GM12878 (cell line): ENCODE results near the gene DCPS. TPM values are rescaled to one million over a fixed set of nuclear protein-coding genes. Genes with fewer than 3 reads are reported as not detected.

Experiments used
- ATAC-seq: fragments of 200-7000 bp; cut with Tn5 transposase; 3 replicates; pipeline ENCODE4 v1.9.1; 2020; ENCODE audit warnings: mild to moderate bottlenecking, moderate library complexity
- BruUV-seq: library from RNA; stranded (reverse); fragments of 400-500 nt; replicated peaks from 2 replicates; lab custom pipeline; 2021; lab: Mats Ljungman, UMichigan
- CTCF ChIA-PET: fragments of 300-600 bp; sonication (Branson Sonifier 250); formaldehyde crosslinking; extraction: SDS; loops from one replicate; lab custom pipeline; 2021; ENCODE audit warnings: inconsistent platforms; lab: Yijun Ruan, JAX
- POLR2A ChIA-PET: fragments of 350-600 bp; formaldehyde crosslinking; extraction: SDS; loops from one replicate; lab custom pipeline; 2021; ENCODE audit warnings: inconsistent platforms; lab: Charles Lee
- RAD21 ChIA-PET: fragments of 300-600 bp; sonication (Branson Sonifier 250); formaldehyde crosslinking; loops from one replicate; lab custom pipeline; 2023; ENCODE audit warnings: antibody characterized with exemption; ENCODE audit not compliant: unreplicated experiment; lab: Charles Lee
- SMC1A ChIA-PET: fragments of 300-600 bp; sonication (Branson Sonifier 250); formaldehyde crosslinking; loops from one replicate; lab custom pipeline; 2023; ENCODE audit not compliant: unreplicated experiment, uncharacterized antibody; lab: Charles Lee
- DNase-seq: peaks from one replicate; pipeline ENCODE4 v3.0.0-alpha.2; 2011; ENCODE audit warnings: low read depth, low spot score
- FAIRE-seq: peaks from 3 replicates; lab custom pipeline; 2011; peaks lifted over from hg19 to GRCh38; lab: Jason Lieb, UNC
- H2AFZ ChIP-seq: 2 replicates; pipeline ENCODE4 v1.6.0; 2011; ENCODE audit warnings: low read depth, low read length, control low read depth; ENCODE audit not compliant: control insufficient read depth
- H3K27ac ChIP-seq: 2 replicates; pipeline ENCODE4 v1.5.1; 2011; ENCODE audit warnings: control low read depth; ENCODE audit not compliant: control insufficient read depth, insufficient read depth
- H3K27me3 ChIP-seq, 2 experiments: replicated peaks in 1 of 2; 2 replicates each; pipeline versions ENCODE4 v1.6.0 to v1.6.1; 2011; ENCODE audit warnings: low read length in 1 of 2; ENCODE audit not compliant: control insufficient read depth in 2 of 2, insufficient read depth in 2 of 2
- H3K36me3 ChIP-seq, 2 experiments: 2 replicates each; pipeline ENCODE4 v1.5.1; 2011; ENCODE audit warnings: low read length in 1 of 2; ENCODE audit not compliant: control insufficient read depth in 2 of 2, insufficient read depth in 2 of 2
- H3K4me1 ChIP-seq: 2 replicates; pipeline ENCODE4 v1.6.1; 2011; ENCODE audit warnings: mild to moderate bottlenecking, low read length, moderate library complexity, mixed read lengths; ENCODE audit not compliant: control insufficient read depth, insufficient read depth
- H3K4me2 ChIP-seq: 2 replicates; pipeline ENCODE4 v1.6.0; 2011; ENCODE audit warnings: control low read depth; ENCODE audit not compliant: control insufficient read depth, insufficient read depth
- H3K4me3 ChIP-seq: fragments of 200-600 bp; sonication (generic); 2 replicates; pipeline ENCODE4 v1.5.1; 2016
- H3K79me2 ChIP-seq: 2 replicates; pipeline ENCODE4 v1.6.0; 2011; ENCODE audit warnings: low read length; ENCODE audit not compliant: control insufficient read depth, insufficient read depth
- H3K9ac ChIP-seq: 2 replicates; pipeline ENCODE4 v1.8.0; 2011; ENCODE audit warnings: low read length, control low read depth, mixed read lengths; ENCODE audit not compliant: control insufficient read depth, insufficient read depth
- H3K9me3 ChIP-seq: replicated peaks from 3 replicates; pipeline ENCODE4 v1.5.1; 2011; ENCODE audit warnings: mild to moderate bottlenecking, low read length; ENCODE audit not compliant: control insufficient read depth, insufficient read depth
- H4K20me1 ChIP-seq: 2 replicates; pipeline ENCODE4 v1.6.0; 2011; ENCODE audit not compliant: control insufficient read depth, insufficient read depth
- CBFB ChIP-seq: IDR thresholded peaks from 2 replicates; pipeline ENCODE4 v1.6.1; 2016; ENCODE audit warnings: antibody characterized with exemption, low read depth
- CEBPB ChIP-seq, 2 experiments: fragments of 150-350 bp in 1 of 2; IDR thresholded peaks; 2 replicates each; pipeline ENCODE4 v1.6.1; 2012 to 2014; ENCODE audit warnings: low read depth in 2 of 2, low read length in 2 of 2, borderline replicate concordance in 1 of 2, inconsistent platforms in 1 of 2
- CHD2 ChIP-seq: IDR thresholded peaks from 2 replicates; pipeline ENCODE4 v1.6.1; 2011; ENCODE audit warnings: low read depth, low read length, improper control_type of control experiment, borderline replicate concordance
- E2F4 ChIP-seq: IDR thresholded peaks from 2 replicates; pipeline ENCODE4 v1.6.1; 2012; ENCODE audit warnings: low read depth, low read length, improper control_type of control experiment
- HSF1 ChIP-seq: fragments of 150-350 bp; IDR thresholded peaks from 2 replicates; pipeline ENCODE4 v1.6.1; 2014; ENCODE audit warnings: mild to moderate bottlenecking, low read depth, low read length
- IKZF1 ChIP-seq: fragments of 450-650 bp; conservative IDR thresholded peaks from 2 replicates; pipeline ENCODE4 v1.6.1; 2017; ENCODE audit warnings: antibody characterized with exemption, mild to moderate bottlenecking
- JUND ChIP-seq: IDR thresholded peaks from 2 replicates; pipeline ENCODE4 v1.6.1; 2012; ENCODE audit warnings: low read depth, mild to moderate bottlenecking, low read length, improper control_type of control experiment, moderate library complexity
- PML ChIP-seq: IDR thresholded peaks from 2 replicates; pipeline ENCODE4 v1.6.1; 2012; ENCODE audit warnings: low read length, inconsistent platforms
- POLR2A ChIP-seq: IDR thresholded peaks from 2 replicates; pipeline ENCODE4 v1.6.1; 2011; ENCODE audit warnings: low read depth, mild to moderate bottlenecking, low read length
- RAD21 ChIP-seq: IDR thresholded peaks from 2 replicates; pipeline ENCODE4 v1.6.1; 2011; ENCODE audit warnings: mild to moderate bottlenecking, low read depth, low read length, moderate library complexity; ENCODE audit not compliant: insufficient read depth
- SIX5 ChIP-seq: IDR thresholded peaks from 2 replicates; pipeline ENCODE4 v1.6.1; 2011; ENCODE audit warnings: mild to moderate bottlenecking, low read depth, low read length, moderate library complexity; ENCODE audit not compliant: severe bottlenecking
- ZNF274 ChIP-seq: IDR thresholded peaks from one replicate; pipeline ENCODE4 v1.8.0; 2011; ENCODE audit not compliant: insufficient read length, insufficient read depth
- WGBS: methylation state at CpG from one replicate; pipeline ENCODE4 v1.1.6; 2016; ENCODE audit warnings: low lambda C conversion rate; ENCODE audit not compliant: insufficient replicate concordance, insufficient coverage; ENCODE audit errors: missing lambda C conversion rate; 5-methylcytosine and 5-hydroxymethylcytosine counted together
- in situ Hi-C: fragments of 300-500 bp; cut with MboI; formaldehyde crosslinking; loops from 9 replicates; pipeline ENCODE4 v1.14.3; 2018; ENCODE audit warnings: mixed read lengths
- intact Hi-C: fragments of 100-400 bp; cut with micrococcal nuclease; formaldehyde crosslinking; loops from one replicate; pipeline ENCODE4 v1.14.2; 2022; ENCODE audit not compliant: unreplicated experiment
- polyA plus RNA-seq, 11 experiments: library from polyadenylated mRNA; depleted of rRNA in 4 of 11; unstranded in 6 of 11; stranded (reverse) in 5 of 11; fragments of >200 nt; fragmentation: Nextera tagmentation in 4 of 11; fragmentation: Illumina TruSeq in 1 of 11; extraction: Ambion mirVana in 4 of 11; extraction: Trizol in 1 of 11; gene quantifications; 1 replicate in 1 of 11; 2 replicates in 10 of 11; pipeline versions ENCODE4 v1.2.1 to v1.2.3, GENCODE V29; 2011 to 2016; ENCODE audit warnings: inconsistent platforms in 2 of 11, missing spikeins in 2 of 11, low read depth in 1 of 11
- total RNA-seq, 4 experiments: library from RNA; depleted of rRNA in 3 of 4; stranded (reverse); fragments of >200 nt in 3 of 4; fragmentation: Illumina TruSeq in 1 of 4; extraction: Trizol in 1 of 4; gene quantifications; 2 replicates each; pipeline versions ENCODE4 v1.2.1 to v1.2.3, GENCODE V29; 2013 to 2021
- TF ChIP-seq, protein P1 (sequence below): fragments of 450-650 bp; IDR thresholded peaks from 2 replicates; pipeline ENCODE4 v1.6.1; 2016; ENCODE audit warnings: mild to moderate bottlenecking
- TF ChIP-seq, protein P2 (sequence below): IDR thresholded peaks from 2 replicates; pipeline ENCODE4 v1.6.1; 2011; ENCODE audit warnings: borderline replicate concordance, low read depth, mild to moderate bottlenecking, moderate library complexity, mixed read lengths, low read length; ENCODE audit not compliant: insufficient read depth; ENCODE audit errors: extremely low read length
- TF ChIP-seq, protein P3 (sequence below): fragments of 450-650 bp; IDR thresholded peaks from 2 replicates; pipeline ENCODE4 v1.6.1; 2017; ENCODE audit warnings: mild to moderate bottlenecking

Gene DCPS
- total and polyA plus RNA-seq, 10 of the 15 experiments (the other 5 are each of a cell fraction or from before 2014, with no cell fraction given) = 23.5 to 101 (median 67.4) TPM

- TF ChIP-seq CBFB (no peak), POLR2A (no peak), ZNF274 (no peak), RAD21 (no peak), IKZF1 (no peak), PML (no peak), CEBPB (IDR thresholded peaks at IDR 0.05; ENCODE audit: borderline replicate concordance in 1 of 2, low read depth in 2 of 2, low read length in 2 of 2) (no peak), E2F4 (no peak)
- TF ChIP-seq, protein P1, sequence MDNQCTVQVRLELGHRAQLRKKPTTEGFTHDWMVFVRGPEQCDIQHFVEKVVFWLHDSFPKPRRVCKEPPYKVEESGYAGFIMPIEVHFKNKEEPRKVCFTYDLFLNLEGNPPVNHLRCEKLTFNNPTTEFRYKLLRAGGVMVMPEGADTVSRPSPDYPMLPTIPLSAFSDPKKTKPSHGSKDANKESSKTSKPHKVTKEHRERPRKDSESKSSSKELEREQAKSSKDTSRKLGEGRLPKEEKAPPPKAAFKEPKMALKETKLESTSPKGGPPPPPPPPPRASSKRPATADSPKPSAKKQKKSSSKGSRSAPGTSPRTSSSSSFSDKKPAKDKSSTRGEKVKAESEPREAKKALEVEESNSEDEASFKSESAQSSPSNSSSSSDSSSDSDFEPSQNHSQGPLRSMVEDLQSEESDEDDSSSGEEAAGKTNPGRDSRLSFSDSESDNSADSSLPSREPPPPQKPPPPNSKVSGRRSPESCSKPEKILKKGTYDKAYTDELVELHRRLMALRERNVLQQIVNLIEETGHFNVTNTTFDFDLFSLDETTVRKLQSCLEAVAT = no peak
- TF ChIP-seq, protein P2, sequence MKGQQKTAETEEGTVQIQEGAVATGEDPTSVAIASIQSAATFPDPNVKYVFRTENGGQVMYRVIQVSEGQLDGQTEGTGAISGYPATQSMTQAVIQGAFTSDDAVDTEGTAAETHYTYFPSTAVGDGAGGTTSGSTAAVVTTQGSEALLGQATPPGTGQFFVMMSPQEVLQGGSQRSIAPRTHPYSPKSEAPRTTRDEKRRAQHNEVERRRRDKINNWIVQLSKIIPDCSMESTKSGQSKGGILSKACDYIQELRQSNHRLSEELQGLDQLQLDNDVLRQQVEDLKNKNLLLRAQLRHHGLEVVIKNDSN = no peak
These were observed 74.9 kb downstream of the DCPS start (continued) for GRCh38 chr11:126378763-126379162.

- 51% methylated on average over 4 of the region's 4 CpGs for WGBS
- FAIRE-seq = no peak
- H3K27me3 ChIP-seq = no peaks in the 10 kb centered on the region
- intact Hi-C loops (no loop called here), in situ Hi-C loops (no loop called here)
- TF ChIP-seq JUND = no peak
- TF ChIP-seq CHD2 = no peak
- TF ChIP-seq SIX5 = no peak
- TF ChIP-seq, protein P3, sequence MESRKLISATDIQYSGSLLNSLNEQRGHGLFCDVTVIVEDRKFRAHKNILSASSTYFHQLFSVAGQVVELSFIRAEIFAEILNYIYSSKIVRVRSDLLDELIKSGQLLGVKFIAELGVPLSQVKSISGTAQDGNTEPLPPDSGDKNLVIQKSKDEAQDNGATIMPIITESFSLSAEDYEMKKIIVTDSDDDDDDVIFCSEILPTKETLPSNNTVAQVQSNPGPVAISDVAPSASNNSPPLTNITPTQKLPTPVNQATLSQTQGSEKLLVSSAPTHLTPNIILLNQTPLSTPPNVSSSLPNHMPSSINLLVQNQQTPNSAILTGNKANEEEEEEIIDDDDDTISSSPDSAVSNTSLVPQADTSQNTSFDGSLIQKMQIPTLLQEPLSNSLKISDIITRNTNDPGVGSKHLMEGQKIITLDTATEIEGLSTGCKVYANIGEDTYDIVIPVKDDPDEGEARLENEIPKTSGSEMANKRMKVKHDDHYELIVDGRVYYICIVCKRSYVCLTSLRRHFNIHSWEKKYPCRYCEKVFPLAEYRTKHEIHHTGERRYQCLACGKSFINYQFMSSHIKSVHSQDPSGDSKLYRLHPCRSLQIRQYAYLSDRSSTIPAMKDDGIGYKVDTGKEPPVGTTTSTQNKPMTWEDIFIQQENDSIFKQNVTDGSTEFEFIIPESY = no peak
- TF ChIP-seq HSF1 = no peak
- BruUV-seq = no TSS peak
- H3K4me3 ChIP-seq = no peak overlapping the region
- H3K4me2 ChIP-seq = no peak overlapping the region
- ChIA-PET RAD21 (no interaction called here), SMC1A (no interaction called here), POLR2A (no interaction called here), CTCF (no interaction called here)
- H4K20me1 ChIP-seq = no peaks in the 10 kb centered on the region
- no peak overlapping the region for H2AFZ ChIP-seq
- H3K9me3 ChIP-seq = no peaks in the 10 kb centered on the region
- H3K79me2 ChIP-seq = no peaks in the 10 kb centered on the region
- no peak for ATAC-seq
- H3K27ac ChIP-seq = no peak overlapping the region
- DNase-seq = no peak
- no peaks in the 10 kb centered on the region for H3K36me3 ChIP-seq
- H3K9ac ChIP-seq = no peak overlapping the region
- no peaks in the 10 kb centered on the region for H3K4me1 ChIP-seq
These were observed 77.0 kb downstream of the DCPS start for GRCh38 chr11:126380909-126381308.
